NCI-H2227 (cell line): ENCODE data around the gene GRHL3.
A peak's percentile ranks its signal among the peaks of the same experiment; 100 is the strongest.

ENCODE experiments used
- DNase-seq: peaks from one replicate; lab custom pipeline; 2025; ENCODE audit not compliant: unreplicated experiment; lab: John Stamatoyannopoulos, UW

Gene GRHL3

GRCh38 chr1:24340770-24341169 is 21.6 kb downstream of the GRHL3 start:
- DNase-seq, result no peak

- DNase-seq, result peak; percentile 19
Measured at GRCh38 chr1:24341260-24341659, 22.1 kb downstream of the GRHL3 start.

- no peak for DNase-seq
Measured at GRCh38 chr1:24343412-24344089, 24.4 kb downstream of the GRHL3 start.

- DNase-seq, result no peak
Measured at GRCh38 chr1:24344090-24344742, 25.1 kb downstream of the GRHL3 start.

GRCh38 chr1:24345334-24345733 is 26.2 kb downstream of the GRHL3 start:
- DNase-seq, result no peak

- DNase-seq, result no peak
Measured at GRCh38 chr1:24347159-24347934, 28.2 kb downstream of the GRHL3 start.

- no peak for DNase-seq
Measured at GRCh38 chr1:24348196-24348595, 29.0 kb downstream of the GRHL3 start.

- DNase-seq, result no peak
Measured at GRCh38 chr1:24349891-24350290, 30.7 kb downstream of the GRHL3 start.

GRCh38 chr1:24351247-24351646 is 32.1 kb downstream of the GRHL3 start:
- DNase-seq, result no peak

GRCh38 chr1:24351918-24352627 is 32.9 kb downstream of the GRHL3 start:
- no peak for DNase-seq

- no peak for DNase-seq
Measured at GRCh38 chr1:24353292-24353891, 34.2 kb downstream of the GRHL3 start.

GRCh38 chr1:24355466-24355865 is 36.3 kb downstream of the GRHL3 start:
- no peak for DNase-seq

- no peak for DNase-seq
Measured at GRCh38 chr1:24357038-24357437, 37.9 kb downstream of the GRHL3 start.

- no peak for DNase-seq
Measured at GRCh38 chr1:24360681-24361080, 41.5 kb downstream of the GRHL3 start.

- no peak for DNase-seq
Measured at GRCh38 chr1:24361811-24362210, 42.7 kb downstream of the GRHL3 start.

GRCh38 chr1:24362396-24362795 is 43.2 kb downstream of the GRHL3 start:
- no peak for DNase-seq

- no peak for DNase-seq
Measured at GRCh38 chr1:24362982-24363614, 43.9 kb downstream of the GRHL3 start.

- no peak for DNase-seq
Measured at GRCh38 chr1:24363994-24364393, 44.8 kb downstream of the GRHL3 start.

- DNase-seq, result no peak
Measured at GRCh38 chr1:24364605-24364974, 45.4 kb downstream of the GRHL3 start.

GRCh38 chr1:24364975-24365678 is 46.0 kb downstream of the GRHL3 start:
- DNase-seq, result peak; percentile 50
